ENCODE measurements around the gene CBX4. TPM values are rescaled to one million over a fixed set of nuclear protein-coding genes. Genes with fewer than 3 reads are reported as not detected.

Gene CBX4
- total RNA-seq, 2 donors from 2014 or later: 28.0 to 28.5 TPM

DNA sequence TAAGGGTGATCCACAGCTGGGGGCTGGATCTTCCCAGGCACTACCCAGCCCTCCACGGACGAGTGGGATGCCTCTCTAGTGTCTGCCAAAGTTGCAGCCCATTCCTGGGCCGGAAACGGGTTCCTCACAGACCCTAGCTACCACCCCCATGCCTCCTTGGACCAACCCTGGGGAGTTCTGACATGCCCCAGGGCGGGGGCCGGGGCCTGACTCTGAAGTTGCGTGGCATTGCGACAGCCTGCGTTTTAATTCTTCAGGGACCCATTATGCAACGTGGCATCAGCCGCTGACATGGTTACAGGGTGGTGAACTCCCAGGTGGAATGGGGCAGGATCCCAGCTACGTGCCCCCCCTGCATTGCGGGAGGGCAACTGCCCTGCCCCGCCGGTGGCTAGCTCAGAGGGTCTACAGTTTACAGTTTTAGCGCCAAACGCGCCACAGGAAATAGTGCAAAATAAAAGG lies 2.7 kb downstream of the CBX4 start:
- intact Hi-C loops (cut with DNase I): loop anchor here (5.0 kb wide), 1 partner anchor 39 kb away; the partner anchor contains the start of gene CBX8
- DNase-seq (ENCODE audit: low spot score): no peak
- Histone ChIP-seq H3K27ac (peak overlapping the region; percentile 97), H3K27me3 (replicated peaks; ENCODE audit: insufficient read depth) (peaks cover 4% of the 10 kb centered on the region), H3K4me1 (replicated peaks) (peaks cover 13% of the 10 kb centered on the region), H3K4me3 (peak overlapping the region; percentile 76 to 86), H3K36me3 (peaks cover 0 to 10% of the 10 kb centered on the region in 2 donors), H3K9me3 (no peaks in the 10 kb centered on the region)
- WGBS: 42% methylated on average over 18 of the region's 18 CpGs
- TF ChIP-seq CTCF (IDR thresholded peaks at IDR 0.05) (no peak), POLR2AphosphoS5 (IDR thresholded peaks at IDR 0.05) (no peak), POLR2A (IDR thresholded peaks at IDR 0.05) (no peak)

GRCh38 chr17:79835953-79836509 lies 3.2 kb downstream of the CBX4 start:
- peaks cover 0 to 10% of the 10 kb centered on the region in 2 donors for H3K36me3 ChIP-seq
- intact Hi-C loops (cut with DNase I): loop anchor here (5.0 kb wide), 1 partner anchor 39 kb away; the partner anchor contains the start of gene CBX8
- peaks cover 18% of the 10 kb centered on the region for H3K4me1 ChIP-seq (replicated peaks)
- peak overlapping the region; percentile 76 to 86 for H3K4me3 ChIP-seq
- WGBS: 66% methylated on average over 23 of the region's 24 CpGs
- no peaks in the 10 kb centered on the region for H3K9me3 ChIP-seq
- no peak for TF ChIP-seq CTCF (IDR thresholded peaks at IDR 0.05)
- peak; percentile 43 for TF ChIP-seq POLR2AphosphoS5 (IDR thresholded peaks at IDR 0.05)
- TF ChIP-seq POLR2A (IDR thresholded peaks at IDR 0.05): no peak
- peak; percentile 71 for DNase-seq (ENCODE audit: low spot score)
- no peaks in the 10 kb centered on the region for H3K27me3 ChIP-seq (replicated peaks; ENCODE audit: insufficient read depth)
- H3K27ac ChIP-seq: peak overlapping the region; percentile 97

DNA sequence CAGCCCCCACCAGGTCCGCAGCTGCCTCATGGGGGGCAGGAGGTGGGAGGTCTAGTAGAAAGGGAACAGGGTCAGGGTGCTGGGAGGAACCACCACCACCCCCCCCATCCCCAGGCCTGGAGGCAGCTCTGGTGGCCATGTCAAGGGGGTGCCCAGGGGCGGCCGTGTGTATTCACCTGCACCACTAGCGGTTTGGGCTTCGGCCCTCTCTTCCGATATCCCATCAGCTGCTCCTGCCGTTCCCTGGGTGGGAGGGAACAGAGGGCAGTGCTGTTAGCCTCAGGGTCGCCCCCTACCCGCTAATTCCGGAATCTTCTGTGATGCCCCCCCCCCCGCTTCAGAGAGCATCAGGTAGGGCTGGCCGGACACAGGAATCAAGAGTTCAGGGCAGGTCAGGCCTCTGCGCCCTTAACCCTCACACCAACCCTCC lies 3.8 kb downstream of the CBX4 start:
- TF ChIP-seq POLR2AphosphoS5 (IDR thresholded peaks at IDR 0.05) (no peak), CTCF (IDR thresholded peaks at IDR 0.05) (no peak), POLR2A (IDR thresholded peaks at IDR 0.05) (no peak)
- Histone ChIP-seq H3K36me3 (peaks cover 0 to 10% of the 10 kb centered on the region in 2 donors), H3K4me3 (no peak overlapping the region), H3K27ac (peak overlapping the region; percentile 1 to 97), H3K9me3 (no peaks in the 10 kb centered on the region), H3K4me1 (replicated peaks) (peaks cover 22% of the 10 kb centered on the region), H3K27me3 (replicated peaks; ENCODE audit: insufficient read depth) (no peaks in the 10 kb centered on the region)
- WGBS: 82% methylated on average over 13 of the region's 13 CpGs
- DNase-seq (ENCODE audit: low spot score): no peak
- intact Hi-C loops (cut with DNase I): loop anchor here (5.0 kb wide), 1 partner anchor 38 kb away; the partner anchor contains the start of gene CBX8

GRCh38 chr17:79834565-79835469 lies 4.4 kb downstream of the CBX4 start:
- intact Hi-C loops (cut with DNase I): loop anchor here (5.0 kb wide), 1 partner anchor 38 kb away; the partner anchor contains the start of gene CBX8
- H3K36me3 ChIP-seq: peaks cover 0 to 10% of the 10 kb centered on the region in 2 donors
- no peaks in the 10 kb centered on the region for H3K27me3 ChIP-seq (replicated peaks; ENCODE audit: insufficient read depth)
- no peak overlapping the region for H3K4me3 ChIP-seq
- 84% methylated on average over 59 of the region's 61 CpGs for WGBS
- H3K4me1 ChIP-seq (replicated peaks): peaks cover 28% of the 10 kb centered on the region
- TF ChIP-seq POLR2AphosphoS5 (IDR thresholded peaks at IDR 0.05) (no peak), POLR2A (IDR thresholded peaks at IDR 0.05) (no peak), CTCF (IDR thresholded peaks at IDR 0.05) (peak; percentile 31 to 59 (median 58))
- no peak for DNase-seq (ENCODE audit: low spot score)
- H3K27ac ChIP-seq: peak overlapping the region in 1 of 2 donors; percentile 97
- H3K9me3 ChIP-seq: no peaks in the 10 kb centered on the region
